Breast epithelium (tissue), 3 donors: ENCODE results near the gene TGFBRAP1.

ENCODE experiments used
- POLR2A ChIP-seq: fragments of 450-650 bp; IDR thresholded peaks from one replicate; pipeline ENCODE4 v1.6.1; 2016; ENCODE audit warnings: antibody characterized with exemption, mild to moderate bottlenecking, moderate library complexity
- POLR2AphosphoS5 ChIP-seq, 3 donors: sonication (generic); formaldehyde crosslinking; IDR thresholded peaks; one replicate each; pipeline ENCODE4 v1.6.1; 2017; ENCODE audit warnings: antibody characterized with exemption in 3 of 3
- TF ChIP-seq, protein P1 (sequence below), 3 donors: fragments of 450-650 bp; IDR thresholded peaks; one replicate each; pipeline ENCODE4 v1.5.1; 2016 to 2017; ENCODE audit warnings: antibody characterized with exemption in 3 of 3, mild to moderate bottlenecking in 3 of 3, moderate library complexity in 3 of 3

DNA sequence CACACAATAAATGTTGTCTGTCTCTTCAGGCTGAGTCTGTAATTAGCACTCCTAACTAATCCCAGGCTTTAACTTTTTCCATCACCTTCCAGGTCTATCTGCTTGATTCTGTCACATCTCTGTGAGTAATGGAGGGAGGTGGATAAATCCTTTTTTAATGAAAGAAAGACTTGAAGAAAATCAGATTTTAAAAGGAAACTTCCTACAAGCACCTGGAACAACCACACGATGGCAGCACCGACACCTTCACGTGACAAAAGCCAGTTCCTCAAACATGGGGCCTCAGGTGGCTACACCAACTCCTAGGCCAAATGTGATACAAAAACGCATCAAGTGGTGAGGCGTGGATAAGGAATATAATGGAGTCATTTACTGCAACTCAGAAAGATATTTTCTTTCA, 41.8 kb downstream of the TGFBRAP1 start:
- TF ChIP-seq, protein P1, sequence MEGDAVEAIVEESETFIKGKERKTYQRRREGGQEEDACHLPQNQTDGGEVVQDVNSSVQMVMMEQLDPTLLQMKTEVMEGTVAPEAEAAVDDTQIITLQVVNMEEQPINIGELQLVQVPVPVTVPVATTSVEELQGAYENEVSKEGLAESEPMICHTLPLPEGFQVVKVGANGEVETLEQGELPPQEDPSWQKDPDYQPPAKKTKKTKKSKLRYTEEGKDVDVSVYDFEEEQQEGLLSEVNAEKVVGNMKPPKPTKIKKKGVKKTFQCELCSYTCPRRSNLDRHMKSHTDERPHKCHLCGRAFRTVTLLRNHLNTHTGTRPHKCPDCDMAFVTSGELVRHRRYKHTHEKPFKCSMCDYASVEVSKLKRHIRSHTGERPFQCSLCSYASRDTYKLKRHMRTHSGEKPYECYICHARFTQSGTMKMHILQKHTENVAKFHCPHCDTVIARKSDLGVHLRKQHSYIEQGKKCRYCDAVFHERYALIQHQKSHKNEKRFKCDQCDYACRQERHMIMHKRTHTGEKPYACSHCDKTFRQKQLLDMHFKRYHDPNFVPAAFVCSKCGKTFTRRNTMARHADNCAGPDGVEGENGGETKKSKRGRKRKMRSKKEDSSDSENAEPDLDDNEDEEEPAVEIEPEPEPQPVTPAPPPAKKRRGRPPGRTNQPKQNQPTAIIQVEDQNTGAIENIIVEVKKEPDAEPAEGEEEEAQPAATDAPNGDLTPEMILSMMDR (IDR thresholded peaks at IDR 0.05): no peak
- TF ChIP-seq POLR2AphosphoS5 (IDR thresholded peaks at IDR 0.05) (no peak), POLR2A (no peak)
